K562 (cell line): ENCODE results near the gene DNAJC1. TPM values are rescaled to one million over a fixed set of nuclear protein-coding genes. Genes with fewer than 3 reads are reported as not detected.

Experiments
- ATF7 ChIP-seq: fragments of 450-650 bp; IDR thresholded peaks from 2 replicates; pipeline ENCODE4 v1.7.1; 2014; ENCODE audit warnings: mild to moderate bottlenecking, moderate library complexity
- CREM ChIP-seq: IDR thresholded peaks from 2 replicates; pipeline ENCODE4 v1.6.1; 2014; ENCODE audit warnings: antibody characterized with exemption, low read depth
- ELF4 ChIP-seq: fragments of 450-650 bp; formaldehyde crosslinking; IDR thresholded peaks from 2 replicates; pipeline ENCODE4 v1.4.0; 2022; ENCODE audit warnings: missing genetic modification characterization
- TBL1XR1 ChIP-seq, 2 experiments: IDR thresholded peaks; 2 replicates each; pipeline ENCODE4 v1.6.1; 2012; ENCODE audit warnings: improper control_type of control experiment in 2 of 2, low read length in 2 of 2, mild to moderate bottlenecking in 1 of 2
- TRIM24 ChIP-seq, 2 experiments: fragments of 450-650 bp; IDR thresholded peaks; 2 replicates each; pipeline ENCODE4 v1.6.1; 2016
- polyA plus RNA-seq, 8 experiments: library from polyadenylated mRNA; depleted of rRNA in 4 of 8; stranded (reverse) in 5 of 8; unstranded in 3 of 8; fragments of >200 nt; fragmentation: Nextera tagmentation in 2 of 8; fragmentation: Illumina TruSeq in 1 of 8; extraction: Ambion mirVana in 2 of 8; extraction: Trizol in 1 of 8; gene quantifications; 2 replicates each; pipeline versions ENCODE4 v1.2.1 to v1.2.3, GENCODE V29; 2011 to 2014; ENCODE audit warnings: inconsistent platforms in 1 of 8, missing spikeins in 1 of 8
- total RNA-seq, 7 experiments: library from RNA; depleted of rRNA in 6 of 7; stranded (reverse); fragments of >200 nt in 6 of 7; fragmentation: Illumina TruSeq in 2 of 7; extraction: Trizol in 2 of 7; gene quantifications; 2 replicates each; pipeline versions ENCODE4 v1.2.1 to v1.2.3, GENCODE V29; 2011 to 2021; ENCODE audit warnings: low replicate concordance in 1 of 7
- TF ChIP-seq, protein P1 (sequence below): fragments of 450-650 bp; IDR thresholded peaks from 2 replicates; pipeline ENCODE4 v1.7.1; 2018; ENCODE audit warnings: mild to moderate bottlenecking, low read depth; ENCODE audit not compliant: partially characterized antibody
- TF ChIP-seq, protein P2 (sequence below): fragments of 200-800 bp; sonication (Bioruptor generic); IDR thresholded peaks from 2 replicates; pipeline ENCODE4 v1.6.1; 2017; ENCODE audit warnings: missing genetic modification characterization, missing compliant biosample characterization
- TF ChIP-seq, protein P3 (sequence below): fragments of 450-650 bp; IDR thresholded peaks from 2 replicates; pipeline ENCODE4 v1.6.1; 2017; ENCODE audit warnings: antibody characterized with exemption, mild to moderate bottlenecking

The DNAJC1 gene
- total and polyA plus RNA-seq, 9 of the 15 experiments (the other 6 are each of a cell fraction or from before 2014, with no cell fraction given), result 5.4 to 77.6 (median 40.3) TPM

DNA sequence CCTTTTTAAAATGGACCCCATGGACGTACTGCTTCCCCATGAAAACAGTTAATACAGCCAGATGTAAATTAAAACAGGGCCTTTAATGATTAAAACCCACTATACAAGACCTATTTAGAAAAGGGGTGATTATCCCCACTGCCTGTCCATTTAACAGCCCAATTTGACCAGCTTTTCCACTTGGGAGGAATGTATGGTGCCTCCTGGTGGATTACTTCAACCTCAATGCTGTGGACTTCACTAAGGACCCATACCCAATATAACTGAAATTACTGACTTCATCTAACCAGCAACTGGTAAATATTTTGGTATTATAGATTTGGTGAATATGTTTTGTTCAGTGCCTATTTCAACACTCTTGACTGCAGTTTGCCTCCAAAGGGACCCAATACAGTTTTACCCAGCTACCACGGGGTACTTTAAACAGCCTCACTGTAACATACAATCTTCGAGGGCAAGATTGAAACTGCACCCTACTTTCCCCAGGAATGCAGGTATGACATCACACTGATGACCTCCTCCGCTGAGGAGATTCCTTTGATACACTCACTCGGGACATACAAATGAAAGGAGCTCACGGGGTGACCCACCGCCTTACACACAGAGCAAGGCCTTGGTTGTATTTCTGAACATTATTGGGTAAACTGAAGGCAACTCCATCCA is 192.8 kb downstream of the DNAJC1 start (continued):
- TF ChIP-seq, protein P1, sequence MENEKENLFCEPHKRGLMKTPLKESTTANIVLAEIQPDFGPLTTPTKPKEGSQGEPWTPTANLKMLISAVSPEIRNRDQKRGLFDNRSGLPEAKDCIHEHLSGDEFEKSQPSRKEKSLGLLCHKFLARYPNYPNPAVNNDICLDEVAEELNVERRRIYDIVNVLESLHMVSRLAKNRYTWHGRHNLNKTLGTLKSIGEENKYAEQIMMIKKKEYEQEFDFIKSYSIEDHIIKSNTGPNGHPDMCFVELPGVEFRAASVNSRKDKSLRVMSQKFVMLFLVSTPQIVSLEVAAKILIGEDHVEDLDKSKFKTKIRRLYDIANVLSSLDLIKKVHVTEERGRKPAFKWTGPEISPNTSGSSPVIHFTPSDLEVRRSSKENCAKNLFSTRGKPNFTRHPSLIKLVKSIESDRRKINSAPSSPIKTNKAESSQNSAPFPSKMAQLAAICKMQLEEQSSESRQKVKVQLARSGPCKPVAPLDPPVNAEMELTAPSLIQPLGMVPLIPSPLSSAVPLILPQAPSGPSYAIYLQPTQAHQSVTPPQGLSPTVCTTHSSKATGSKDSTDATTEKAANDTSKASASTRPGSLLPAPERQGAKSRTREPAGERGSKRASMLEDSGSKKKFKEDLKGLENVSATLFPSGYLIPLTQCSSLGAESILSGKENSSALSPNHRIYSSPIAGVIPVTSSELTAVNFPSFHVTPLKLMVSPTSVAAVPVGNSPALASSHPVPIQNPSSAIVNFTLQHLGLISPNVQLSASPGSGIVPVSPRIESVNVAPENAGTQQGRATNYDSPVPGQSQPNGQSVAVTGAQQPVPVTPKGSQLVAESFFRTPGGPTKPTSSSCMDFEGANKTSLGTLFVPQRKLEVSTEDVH, result no peak
- TF ChIP-seq CREM (peak; percentile 48), TBL1XR1 (IDR thresholded peaks at IDR 0.05; ENCODE audit: low read length in 2 of 2) (no peak), ELF4 (CRISPR knock-in tag) (no peak), TRIM24 (IDR thresholded peaks at IDR 0.05) (no peak), ATF7 (0 out of 2 replicates have a peak, but pooled peaks have one; percentile 32)
- TF ChIP-seq, protein P2, sequence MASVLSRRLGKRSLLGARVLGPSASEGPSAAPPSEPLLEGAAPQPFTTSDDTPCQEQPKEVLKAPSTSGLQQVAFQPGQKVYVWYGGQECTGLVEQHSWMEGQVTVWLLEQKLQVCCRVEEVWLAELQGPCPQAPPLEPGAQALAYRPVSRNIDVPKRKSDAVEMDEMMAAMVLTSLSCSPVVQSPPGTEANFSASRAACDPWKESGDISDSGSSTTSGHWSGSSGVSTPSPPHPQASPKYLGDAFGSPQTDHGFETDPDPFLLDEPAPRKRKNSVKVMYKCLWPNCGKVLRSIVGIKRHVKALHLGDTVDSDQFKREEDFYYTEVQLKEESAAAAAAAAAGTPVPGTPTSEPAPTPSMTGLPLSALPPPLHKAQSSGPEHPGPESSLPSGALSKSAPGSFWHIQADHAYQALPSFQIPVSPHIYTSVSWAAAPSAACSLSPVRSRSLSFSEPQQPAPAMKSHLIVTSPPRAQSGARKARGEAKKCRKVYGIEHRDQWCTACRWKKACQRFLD (CRISPR knock-in tag), result peak; percentile 49; the same call in 1 of the 2 replicates
- TF ChIP-seq, protein P3, sequence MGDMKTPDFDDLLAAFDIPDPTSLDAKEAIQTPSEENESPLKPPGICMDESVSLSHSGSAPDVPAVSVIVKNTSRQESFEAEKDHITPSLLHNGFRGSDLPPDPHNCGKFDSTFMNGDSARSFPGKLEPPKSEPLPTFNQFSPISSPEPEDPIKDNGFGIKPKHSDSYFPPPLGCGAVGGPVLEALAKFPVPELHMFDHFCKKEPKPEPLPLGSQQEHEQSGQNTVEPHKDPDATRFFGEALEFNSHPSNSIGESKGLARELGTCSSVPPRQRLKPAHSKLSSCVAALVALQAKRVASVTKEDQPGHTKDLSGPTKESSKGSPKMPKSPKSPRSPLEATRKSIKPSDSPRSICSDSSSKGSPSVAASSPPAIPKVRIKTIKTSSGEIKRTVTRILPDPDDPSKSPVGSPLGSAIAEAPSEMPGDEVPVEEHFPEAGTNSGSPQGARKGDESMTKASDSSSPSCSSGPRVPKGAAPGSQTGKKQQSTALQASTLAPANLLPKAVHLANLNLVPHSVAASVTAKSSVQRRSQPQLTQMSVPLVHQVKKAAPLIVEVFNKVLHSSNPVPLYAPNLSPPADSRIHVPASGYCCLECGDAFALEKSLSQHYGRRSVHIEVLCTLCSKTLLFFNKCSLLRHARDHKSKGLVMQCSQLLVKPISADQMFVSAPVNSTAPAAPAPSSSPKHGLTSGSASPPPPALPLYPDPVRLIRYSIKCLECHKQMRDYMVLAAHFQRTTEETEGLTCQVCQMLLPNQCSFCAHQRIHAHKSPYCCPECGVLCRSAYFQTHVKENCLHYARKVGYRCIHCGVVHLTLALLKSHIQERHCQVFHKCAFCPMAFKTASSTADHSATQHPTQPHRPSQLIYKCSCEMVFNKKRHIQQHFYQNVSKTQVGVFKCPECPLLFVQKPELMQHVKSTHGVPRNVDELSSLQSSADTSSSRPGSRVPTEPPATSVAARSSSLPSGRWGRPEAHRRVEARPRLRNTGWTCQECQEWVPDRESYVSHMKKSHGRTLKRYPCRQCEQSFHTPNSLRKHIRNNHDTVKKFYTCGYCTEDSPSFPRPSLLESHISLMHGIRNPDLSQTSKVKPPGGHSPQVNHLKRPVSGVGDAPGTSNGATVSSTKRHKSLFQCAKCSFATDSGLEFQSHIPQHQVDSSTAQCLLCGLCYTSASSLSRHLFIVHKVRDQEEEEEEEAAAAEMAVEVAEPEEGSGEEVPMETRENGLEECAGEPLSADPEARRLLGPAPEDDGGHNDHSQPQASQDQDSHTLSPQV, result 0 out of 2 replicates have a peak, but pooled peaks have one; percentile 47
